Activated CD8-positive, alpha-beta memory T cell treated with anti-CD3 and anti-CD28 coated beads, Interleukin-2, amount 50 U/mL, for 48 hours (primary cell): ENCODE measurements around the gene C3AR1.
"Not testable (repeated sequence)": the region's sequence is repeated elsewhere in the genome, so short reads cannot be mapped to it uniquely, and the experiment has no call there.

Experiments used
- DNase-seq: peaks from one replicate; pipeline ENCODE4 v3.0.0-alpha.2; 2020

Gene C3AR1

GRCh38 chr12:8065991-8066594 lies at the start of gene C3AR1:
C3AR1 (minus strand) TSS chr12:8066359; CDS start chr12:8060185, 6,174 bp downstream.
- DNase-seq: no peak

DNA sequence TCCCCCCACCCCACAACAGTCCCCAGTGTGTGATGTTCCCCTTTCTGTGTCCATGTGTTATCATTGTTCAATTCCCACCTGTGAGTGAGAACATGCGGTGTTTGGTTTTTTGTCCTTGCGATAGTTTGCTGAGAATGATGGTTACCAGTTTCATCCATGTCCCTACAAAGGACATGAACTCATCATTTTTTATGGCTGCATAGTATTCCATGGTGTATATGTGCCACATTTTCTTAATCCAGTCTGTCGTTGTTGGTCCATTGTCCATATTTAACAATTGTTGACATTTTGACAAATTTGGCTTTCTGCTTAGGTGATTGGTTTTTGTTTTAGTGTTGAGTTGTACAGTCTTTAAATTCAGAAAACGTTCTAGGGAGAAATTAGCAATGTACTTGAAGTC lies 47.0 kb upstream of the C3AR1 start:
- DNase-seq: not testable (repeated sequence)

DNA sequence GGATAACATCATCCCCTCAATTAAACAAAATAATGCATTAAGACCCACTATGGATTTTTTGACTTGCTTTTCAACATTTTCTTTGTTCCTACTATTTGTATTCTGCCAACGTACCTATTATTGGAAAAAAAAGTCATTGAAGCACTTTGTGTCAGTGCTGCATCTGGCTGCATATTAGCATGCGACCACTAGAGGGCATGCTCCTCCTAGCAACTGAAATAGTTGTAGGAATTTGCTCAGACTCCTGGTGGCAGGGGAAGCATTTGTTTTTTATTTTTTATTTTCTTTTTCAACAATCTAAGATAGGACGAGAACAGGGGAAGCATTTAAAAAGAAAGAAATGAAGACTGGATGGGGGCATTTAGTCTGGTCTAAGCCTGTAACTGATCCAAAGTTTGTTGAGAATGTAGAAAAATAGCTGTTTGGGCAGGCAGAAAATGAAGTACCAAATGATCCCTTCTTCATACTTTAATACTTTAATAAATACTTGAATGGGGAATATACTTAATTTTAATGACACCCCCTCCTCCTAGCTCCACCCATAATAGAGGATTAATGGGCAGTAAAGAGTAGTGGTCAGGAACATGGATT lies 42.7 kb upstream of the C3AR1 start:
- DNase-seq: peak; percentile 84

DNA sequence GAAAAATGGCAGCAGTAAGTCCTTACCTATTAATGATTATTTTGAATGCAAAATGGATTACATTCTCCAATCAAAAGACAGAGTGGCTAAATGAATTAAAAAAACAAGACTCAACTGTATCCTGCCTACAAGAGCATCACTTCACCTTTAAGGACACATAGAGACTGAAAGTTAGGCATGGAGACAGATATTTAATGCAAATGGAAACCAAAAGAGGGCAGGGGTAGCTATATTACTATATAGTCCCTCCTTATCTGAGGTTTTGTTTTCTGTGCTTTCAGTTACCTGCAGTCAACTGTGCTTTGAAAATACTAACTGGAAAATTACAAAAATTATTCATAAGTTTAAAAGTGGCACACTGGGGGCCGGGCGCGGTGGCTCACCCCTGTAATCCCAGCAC lies 33.1 kb upstream of the C3AR1 start:
- no peak for DNase-seq

DNA sequence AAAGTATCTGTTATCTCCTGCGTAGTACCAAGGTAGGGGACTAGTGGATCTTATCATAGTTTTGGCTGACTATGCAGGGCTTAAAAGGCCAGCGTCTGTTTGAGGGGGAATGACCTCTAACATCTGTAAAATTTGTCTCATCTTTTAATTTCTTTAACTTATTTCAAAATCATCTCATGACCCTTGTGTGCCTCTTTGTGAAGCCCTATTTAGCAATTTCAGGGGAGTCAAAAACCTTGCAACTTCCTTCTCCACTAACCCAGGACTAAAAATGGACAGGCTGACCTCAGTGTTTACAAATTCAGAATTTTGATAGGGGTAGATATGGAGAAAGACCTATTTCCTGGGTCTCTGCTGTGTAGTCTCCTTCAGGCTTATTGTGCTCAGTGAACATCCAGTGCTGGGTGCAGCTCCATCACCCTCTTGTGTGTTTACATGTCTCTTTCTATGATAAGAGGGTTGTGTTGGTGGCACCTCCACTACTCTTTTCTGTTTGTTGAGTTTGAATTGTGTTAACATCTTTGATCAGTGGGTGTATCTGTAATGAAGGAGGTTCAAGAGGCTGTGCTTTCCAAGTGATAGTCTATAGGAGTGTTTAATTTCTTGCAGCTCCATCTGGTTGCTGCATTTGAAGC lies 30.2 kb upstream of the C3AR1 start:
- no peak for DNase-seq

DNA sequence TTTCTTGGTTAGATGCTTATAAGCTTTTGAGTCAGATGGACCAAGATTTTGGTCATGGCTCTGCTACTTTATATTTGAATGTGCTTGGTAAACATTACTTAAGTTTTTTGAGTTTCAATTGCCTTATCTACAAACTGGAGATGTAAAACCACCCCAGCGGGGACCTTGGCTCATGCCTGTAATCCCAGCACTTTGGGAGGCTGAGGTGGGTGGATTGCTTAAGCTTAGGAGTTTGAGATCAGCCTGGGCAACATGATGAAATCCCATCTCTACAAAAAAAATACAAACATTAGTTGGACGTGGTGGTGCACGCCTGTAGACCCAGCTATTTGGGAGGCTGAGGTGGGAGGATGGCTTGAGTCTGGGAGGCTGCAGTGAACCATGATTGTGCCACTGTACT lies 27.1 kb upstream of the C3AR1 start:
- no peak for DNase-seq

- no peak for DNase-seq
These were observed 23.6 kb upstream of the C3AR1 start for GRCh38 chr12:8089716-8090115.

DNA sequence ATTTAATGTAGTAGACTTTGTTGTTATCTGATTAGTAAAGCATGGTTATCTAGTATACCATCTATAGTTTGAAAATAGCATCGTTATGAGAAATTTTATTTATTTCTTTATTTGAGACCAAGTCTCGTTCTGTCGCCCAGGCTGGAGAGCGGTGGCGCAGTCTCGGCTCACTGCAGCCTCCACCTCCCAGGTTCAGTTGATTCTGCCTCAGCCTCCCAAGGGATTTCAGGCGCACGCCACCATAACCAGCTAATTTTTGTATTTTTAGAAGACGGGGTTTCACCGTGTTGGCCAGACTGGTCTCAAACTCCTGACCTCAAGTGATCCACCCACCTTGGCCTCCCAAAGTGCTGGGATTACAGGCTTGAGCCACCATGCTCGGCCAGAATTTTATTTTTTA lies 23.1 kb upstream of the C3AR1 start:
- DNase-seq: not testable (repeated sequence)

GRCh38 chr12:8088574-8088973 lies 22.4 kb upstream of the C3AR1 start:
- DNase-seq: no peak

- no peak for DNase-seq
These were observed 21.5 kb upstream of the C3AR1 start for GRCh38 chr12:8087666-8088065.

- not testable (repeated sequence) for DNase-seq
These were observed 18.2 kb upstream of the C3AR1 start for GRCh38 chr12:8084351-8084750.

GRCh38 chr12:8082808-8083100 lies 16.6 kb upstream of the C3AR1 start:
- DNase-seq: no peak

GRCh38 chr12:8081251-8081920 lies 15.2 kb upstream of the C3AR1 start:
- DNase-seq: no peak

DNA sequence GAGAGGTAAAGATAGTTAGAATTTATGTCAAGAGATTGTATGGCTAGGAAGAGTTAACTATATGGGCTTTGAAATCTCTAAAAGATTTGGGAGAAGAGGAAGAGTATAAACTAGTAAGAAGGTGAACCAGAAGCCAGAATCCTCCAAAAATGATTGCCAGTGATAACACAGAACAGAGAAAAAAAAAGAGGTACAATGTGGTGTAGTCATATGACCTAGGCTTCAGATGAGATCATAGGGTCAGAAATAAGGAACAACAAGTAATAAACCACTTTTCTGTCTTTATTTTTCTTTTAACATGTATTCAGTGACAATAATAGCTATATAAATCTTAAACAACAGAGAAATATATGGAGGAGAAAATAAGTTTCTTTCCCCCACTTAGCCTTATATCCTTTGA lies 14.0 kb upstream of the C3AR1 start:
- no peak for DNase-seq

DNA sequence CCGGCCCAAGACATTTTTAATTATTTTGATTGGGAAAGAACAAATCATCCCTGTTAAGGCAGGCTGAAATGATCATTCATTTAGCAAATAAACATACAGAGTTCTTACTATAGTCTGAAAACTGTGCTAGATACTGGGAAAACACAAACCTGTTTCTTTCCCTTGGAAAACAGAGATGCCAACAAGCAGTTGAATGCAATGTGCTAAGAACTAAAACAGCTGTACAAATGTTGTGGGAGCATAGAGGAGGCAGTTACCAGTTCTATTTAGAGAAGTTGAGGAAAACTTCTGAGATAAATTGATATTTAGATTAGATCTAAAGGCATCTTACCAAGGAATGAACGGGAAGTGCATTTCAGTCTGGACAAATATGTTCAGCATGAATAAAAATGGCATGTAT lies 12.8 kb upstream of the C3AR1 start:
- no peak for DNase-seq

DNA sequence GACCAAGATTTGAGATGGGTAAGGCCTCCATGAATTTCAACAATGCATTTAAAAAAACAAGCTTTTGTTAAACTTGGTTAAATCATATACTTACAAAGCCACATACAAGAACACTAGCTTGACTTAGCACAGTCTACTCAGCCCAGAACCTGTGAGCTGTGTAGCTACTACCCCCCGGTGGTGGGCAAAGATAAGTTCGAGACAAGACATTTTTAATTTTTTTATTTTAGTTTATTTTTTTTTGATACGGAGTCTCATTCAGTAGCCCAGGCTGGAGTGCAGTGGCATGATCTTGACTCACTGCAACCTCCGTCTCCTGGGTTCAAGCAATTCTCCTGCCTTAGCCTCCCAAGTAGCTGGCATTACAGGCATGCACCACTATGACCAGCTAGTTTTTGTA lies 12.2 kb upstream of the C3AR1 start:
- no peak for DNase-seq

DNA sequence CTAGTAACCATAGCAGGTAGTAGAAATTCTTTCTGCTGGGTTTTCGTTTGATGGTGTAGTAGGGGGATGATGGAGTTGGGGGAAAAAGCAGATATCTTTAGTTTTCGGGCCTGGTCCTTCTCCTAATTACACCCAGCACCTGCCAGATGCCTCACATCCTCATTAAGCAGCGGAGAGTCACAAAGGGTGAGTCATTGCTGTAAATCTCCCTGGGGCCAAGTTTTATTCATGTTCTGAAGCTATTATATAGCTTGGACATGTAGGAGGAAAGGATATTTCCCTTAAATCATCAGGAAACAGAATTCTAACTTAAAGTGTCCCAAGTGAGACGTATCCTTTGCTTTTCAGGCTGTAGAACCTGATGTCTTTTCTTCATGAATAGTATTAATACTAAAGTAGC lies 11.0 kb upstream of the C3AR1 start:
- DNase-seq: no peak

- DNase-seq: no peak
These were observed 10.2 kb upstream of the C3AR1 start for GRCh38 chr12:8076366-8076765.

DNA sequence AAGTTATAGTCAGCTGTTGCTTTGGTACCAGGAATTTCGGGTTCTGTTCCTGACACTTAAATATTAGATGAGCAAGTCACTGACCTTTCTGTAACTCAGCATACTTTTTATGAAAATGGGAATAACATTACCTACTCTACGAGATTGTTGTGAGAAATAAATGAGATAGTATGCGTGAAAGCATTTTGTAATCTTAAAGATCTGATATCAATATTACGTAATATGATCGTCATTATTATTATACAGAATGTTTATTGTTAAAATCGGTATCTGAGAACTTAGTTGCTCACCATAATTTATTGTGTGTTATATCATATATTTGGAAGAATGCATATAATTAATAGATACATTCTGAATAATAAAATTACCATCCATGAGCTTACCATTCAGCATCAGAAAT lies 9.8 kb upstream of the C3AR1 start:
- no peak for DNase-seq

GRCh38 chr12:8071820-8072219 lies 5.7 kb upstream of the C3AR1 start:
- not testable (repeated sequence) for DNase-seq

DNA sequence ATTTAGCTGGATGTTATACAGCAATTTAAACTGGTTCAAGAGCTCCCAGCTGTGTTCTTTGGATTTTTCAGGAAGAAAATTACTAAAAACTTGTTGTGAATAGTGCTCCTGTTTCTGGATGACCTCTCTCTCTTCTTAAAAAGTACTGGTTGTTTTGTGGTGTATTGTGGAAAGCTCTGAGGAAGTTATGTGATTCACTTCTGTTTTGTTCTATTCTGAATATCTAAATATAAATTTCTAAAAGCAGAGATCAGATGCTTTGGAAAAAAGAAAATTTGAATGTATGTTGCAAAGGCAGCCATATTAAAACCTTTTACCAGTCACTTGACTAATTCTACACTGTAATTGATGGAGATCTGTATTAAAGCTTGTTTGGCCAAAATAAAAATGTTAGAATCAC lies 3.4 kb upstream of the C3AR1 start:
- DNase-seq: no peak

DNA sequence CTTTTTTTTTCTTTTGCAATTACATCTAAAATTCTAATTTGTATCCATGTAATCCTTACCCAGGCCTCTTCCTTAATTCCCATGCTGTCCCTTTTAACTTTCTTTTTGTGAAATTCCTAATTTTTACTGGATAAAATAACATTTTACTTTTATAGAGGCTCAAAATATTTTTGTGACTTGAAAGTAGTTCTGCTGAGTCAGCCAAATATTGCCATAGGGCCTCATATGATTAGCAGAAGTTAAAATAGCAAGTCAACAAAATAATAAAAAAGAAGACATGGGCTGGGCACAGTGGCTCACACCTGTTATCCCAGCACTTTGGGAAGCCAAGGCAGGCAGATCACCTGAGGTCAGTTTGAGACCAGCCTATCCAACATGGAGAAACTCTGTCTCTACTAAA lies 2.0 kb downstream of the C3AR1 start:
- DNase-seq: no peak

- DNase-seq: no peak
These were observed 7.7 kb downstream of the C3AR1 start for GRCh38 chr12:8058506-8058905.

DNA sequence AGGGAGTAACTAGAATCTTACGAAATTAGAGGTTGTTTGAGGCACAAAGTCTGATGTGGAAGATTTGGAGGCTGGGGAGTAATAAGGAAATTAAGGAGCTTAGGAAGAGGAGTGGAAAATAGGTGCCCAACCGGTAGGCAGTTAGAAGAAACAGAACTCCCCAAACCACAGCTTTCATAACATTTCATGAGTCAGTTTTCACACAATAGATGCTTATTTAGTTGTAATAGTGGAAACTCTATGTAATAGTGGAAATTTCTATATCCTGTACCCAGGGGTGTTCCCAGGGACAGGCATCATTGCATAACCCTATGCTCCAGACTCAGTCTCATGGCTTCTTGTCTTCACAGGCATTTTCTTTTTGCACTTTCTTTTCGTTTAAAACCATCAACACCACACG lies 8.3 kb downstream of the C3AR1 start:
- DNase-seq: no peak
